Uterus (tissue), 4 donors: ENCODE data around the gene DEFB131B. TPM values are rescaled to one million over a fixed set of nuclear protein-coding genes. Genes with fewer than 3 reads are reported as not detected.

Source experiments
- DNase-seq, 2 donors: peaks; one replicate each; pipeline ENCODE4 v3.0.0-alpha.2; 2019 to 2020
- H3K27ac ChIP-seq, 2 donors: fragments of 200-600 bp; sonication (generic); 1 replicate in 1 of 2; 2 replicates in 1 of 2; pipeline ENCODE4 v1.5.1; 2016 to 2018
- H3K27me3 ChIP-seq, 2 donors: fragments of 200-600 bp; sonication (generic); one replicate each; pipeline ENCODE4 v1.5.1; 2018 to 2019; ENCODE audit warnings: control low read depth in 1 of 2
- H3K36me3 ChIP-seq, 2 donors: fragments of 200-600 bp; sonication (generic); one replicate each; pipeline ENCODE4 v1.5.1; 2019; ENCODE audit warnings: control low read depth in 1 of 2
- H3K4me1 ChIP-seq, 2 donors: fragments of 200-600 bp; sonication (generic); one replicate each; pipeline ENCODE4 v1.5.1; 2018 to 2019; ENCODE audit warnings: control low read depth in 1 of 2
- H3K4me3 ChIP-seq, 2 donors: fragments of 200-600 bp; sonication (generic); 1 replicate in 1 of 2; 2 replicates in 1 of 2; pipeline ENCODE4 v1.5.1; 2018 to 2019; ENCODE audit warnings: mild to moderate bottlenecking in 1 of 2
- H3K9me3 ChIP-seq, 2 donors: fragments of 200-600 bp; sonication (generic); one replicate each; pipeline ENCODE4 v1.5.1; 2019; ENCODE audit warnings: control low read depth in 1 of 2
- CTCF ChIP-seq, 4 experiments: fragments of 200-600 bp in 2 of 4; fragments of 450-650 bp in 2 of 4; sonication (generic) in 2 of 4; IDR thresholded peaks; one replicate each; pipeline ENCODE4 v1.5.1; 2016 to 2019; ENCODE audit warnings: antibody characterized with exemption in 4 of 4, mild to moderate bottlenecking in 2 of 4, moderate library complexity in 1 of 4
- POLR2A ChIP-seq, 2 donors: fragments of 450-650 bp; IDR thresholded peaks; one replicate each; pipeline ENCODE4 v1.6.1; 2016; ENCODE audit warnings: antibody characterized with exemption in 2 of 2, mild to moderate bottlenecking in 1 of 2, moderate library complexity in 1 of 2
- intact Hi-C: fragments of 100-400 bp; cut with DNase I; formaldehyde crosslinking; loops from one replicate; pipeline ENCODE4 v1.15.1; 2023; ENCODE audit warnings: low total_unique reads
- small RNA-seq: library from RNA; depleted of rRNA; stranded (forward); fragments of <200 nt; gene quantifications from one replicate; pipeline ENCODE3, GENCODE V24; 2016
- total RNA-seq, 4 donors: library from RNA; depleted of rRNA in 3 of 4; stranded (reverse); fragments of >200 nt in 3 of 4; gene quantifications; one replicate each; pipeline versions ENCODE4 v1.1.0 to v1.2.4, GENCODE V29; 2014 to 2023
- donor health status: DM: yes; HTN: yes; CAD: no.

Gene DEFB131B
- total RNA-seq, 4 donors from 2014 or later: not detected

DNA sequence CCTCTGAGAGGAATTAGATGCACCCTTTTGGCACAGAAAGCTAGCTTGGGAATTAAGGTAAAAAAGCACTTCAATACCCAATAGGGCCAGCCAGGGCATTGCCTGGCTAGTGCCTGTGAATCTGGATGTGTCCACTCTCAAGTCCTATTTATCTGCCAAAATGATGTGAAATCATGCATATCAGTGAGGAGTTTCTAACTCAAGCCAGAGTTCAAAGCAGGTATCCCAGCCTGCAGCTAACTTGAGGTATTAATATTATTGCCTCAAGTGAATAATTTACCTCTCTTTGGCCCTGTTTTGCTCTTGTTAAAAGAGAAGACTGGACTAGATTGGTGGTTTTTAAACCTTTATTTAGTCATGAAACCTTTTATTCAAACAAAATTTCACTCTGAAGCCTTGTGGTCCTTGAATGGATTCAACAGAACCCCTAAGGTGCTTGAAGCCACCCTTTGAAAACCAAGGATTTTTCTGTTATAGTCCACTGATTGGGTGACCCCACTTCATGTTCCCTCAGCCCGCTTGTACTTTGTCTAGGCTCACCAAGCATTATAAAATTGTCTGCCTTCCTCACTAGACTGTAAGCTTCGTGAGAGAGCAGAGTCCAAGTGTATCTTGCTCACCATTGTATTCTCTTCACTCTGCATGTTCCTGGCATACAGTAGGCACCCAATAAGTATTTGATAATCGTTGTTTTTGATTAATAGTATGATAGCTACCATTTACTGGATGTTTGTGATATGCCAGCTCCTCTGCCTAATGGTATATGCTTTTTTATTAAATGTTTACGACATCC, 55.1 kb downstream of the DEFB131B start:
- TF ChIP-seq POLR2A (IDR thresholded peaks at IDR 0.05): no peak
- no peak for TF ChIP-seq CTCF (IDR thresholded peaks at IDR 0.05)
- Histone ChIP-seq H3K27me3 (no peaks in the 10 kb centered on the region), H3K4me3 (no peak overlapping the region), H3K4me1 (peaks cover 3 to 8% of the 10 kb centered on the region in 2 donors), H3K9me3 (no peaks in the 10 kb centered on the region), H3K27ac (no peak overlapping the region), H3K36me3 (no peaks in the 10 kb centered on the region)
- intact Hi-C loops: no loop called here
- no peak for DNase-seq

Small RNAs within 50 kb of the gene (small RNA-seq; reads per million reads assigned to genes)
- not detected for gene RNA5SP342

Other genes with a start within 250 kb of the DEFB131B start
- not detected for gene DEFB108B, start 45.3 kb upstream of the DEFB131B start, total RNA-seq
- 100 to 1,000 TPM in 1 of 4 donors, 10 to 100 TPM in 2, 1 to 10 TPM in 1; 8.2 to 176 (median 21.4) TPM for gene XNDC1N, start 50.1 kb downstream of the DEFB131B start, total RNA-seq
- gene RNF121, start 50.6 kb downstream of the DEFB131B start, total RNA-seq: 10 to 100 TPM in 3 of 4 donors, 1 to 10 TPM in 1; 3.8 to 56.2 (median 47.0) TPM
- gene IL18BP, start 120.5 kb downstream of the DEFB131B start, total RNA-seq: 10 to 100 TPM in 2 of 4 donors, 1 to 10 TPM in 2; 7.3 to 24.6 (median 10.5) TPM
- gene NUMA1, start 202.1 kb downstream of the DEFB131B start, total RNA-seq: 100 to 1,000 TPM; 159 to 365 (median 303) TPM
- gene LRRC51, start 202.4 kb downstream of the DEFB131B start, total RNA-seq: 10 to 100 TPM in 1 of 4 donors, 1 to 10 TPM in 2, not detected in 1; 3.8 to 10.2 (median 9.6) TPM
- 100 to 1,000 TPM in 1 of 4 donors, 10 to 100 TPM in 3; 46.0 to 115 (median 91.5) TPM for gene LAMTOR1, start 224.8 kb downstream of the DEFB131B start, total RNA-seq
- gene TOMT, start 227.5 kb downstream of the DEFB131B start, total RNA-seq: not detected
- 10 to 100 TPM in 2 of 4 donors, 1 to 10 TPM in 2; 6.5 to 56.9 (median 20.7) TPM for gene ANAPC15, start 234.2 kb downstream of the DEFB131B start, total RNA-seq